Endothelial cell of umbilical vein (primary cell): ENCODE data around the gene LRRK1.

Source experiments
- EZH2 ChIP-seq: IDR thresholded peaks from 2 replicates; pipeline ENCODE4 v1.6.1; 2012; ENCODE audit warnings: borderline replicate concordance, low read depth, mild to moderate bottlenecking, moderate library complexity, low read length, inconsistent platforms; ENCODE audit not compliant: severe bottlenecking
- JUN ChIP-seq: IDR thresholded peaks from 2 replicates; pipeline ENCODE4 v1.6.1; 2011; ENCODE audit warnings: borderline replicate concordance, low read depth; ENCODE audit not compliant: insufficient read length, insufficient read depth
- POLR2A ChIP-seq: IDR thresholded peaks from 2 replicates; pipeline ENCODE4 v1.6.1; 2012; ENCODE audit warnings: low read depth, mild to moderate bottlenecking, control low read depth, low read length
- POLR2AphosphoS5 ChIP-seq: IDR thresholded peaks from 2 replicates; pipeline ENCODE4 v1.6.1; 2012; ENCODE audit warnings: low read depth, mild to moderate bottlenecking, control low read depth, low read length, moderate library complexity; ENCODE audit not compliant: insufficient read depth
- TF ChIP-seq, protein P1 (sequence below), 2 donors: IDR thresholded peaks; 1 replicate in 1 of 2; 2 replicates in 1 of 2; pipeline ENCODE4 v1.5.1; 2011; ENCODE audit warnings: low read length in 2 of 2, mild to moderate bottlenecking in 2 of 2, moderate library complexity in 2 of 2, control low read depth in 1 of 2, inconsistent platforms in 1 of 2, low read depth in 1 of 2; ENCODE audit not compliant: insufficient read depth in 1 of 2; ENCODE audit errors: extremely low read depth in 1 of 2

DNA sequence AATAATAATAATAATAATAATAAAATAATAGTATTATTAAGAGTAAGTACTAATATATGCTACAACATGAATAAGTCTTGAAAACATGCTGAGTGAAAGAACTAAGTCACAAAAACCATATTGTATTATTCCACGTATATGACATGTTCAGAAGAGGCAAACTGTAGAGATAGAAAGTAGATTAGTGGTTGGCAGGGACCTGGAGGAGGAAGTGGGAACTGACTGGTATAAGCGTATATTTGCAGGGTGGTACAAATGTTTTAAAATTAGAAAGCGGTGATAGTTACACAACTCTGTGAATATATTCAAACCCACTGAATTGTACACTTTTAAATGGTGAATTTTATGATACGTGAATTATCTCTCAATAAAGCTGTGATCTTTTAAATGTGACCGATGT, 32.8 kb downstream of the LRRK1 start:
- TF ChIP-seq POLR2AphosphoS5 (no peak), POLR2A (no peak), EZH2 (no peak), JUN (no peak)
- TF ChIP-seq, protein P1, sequence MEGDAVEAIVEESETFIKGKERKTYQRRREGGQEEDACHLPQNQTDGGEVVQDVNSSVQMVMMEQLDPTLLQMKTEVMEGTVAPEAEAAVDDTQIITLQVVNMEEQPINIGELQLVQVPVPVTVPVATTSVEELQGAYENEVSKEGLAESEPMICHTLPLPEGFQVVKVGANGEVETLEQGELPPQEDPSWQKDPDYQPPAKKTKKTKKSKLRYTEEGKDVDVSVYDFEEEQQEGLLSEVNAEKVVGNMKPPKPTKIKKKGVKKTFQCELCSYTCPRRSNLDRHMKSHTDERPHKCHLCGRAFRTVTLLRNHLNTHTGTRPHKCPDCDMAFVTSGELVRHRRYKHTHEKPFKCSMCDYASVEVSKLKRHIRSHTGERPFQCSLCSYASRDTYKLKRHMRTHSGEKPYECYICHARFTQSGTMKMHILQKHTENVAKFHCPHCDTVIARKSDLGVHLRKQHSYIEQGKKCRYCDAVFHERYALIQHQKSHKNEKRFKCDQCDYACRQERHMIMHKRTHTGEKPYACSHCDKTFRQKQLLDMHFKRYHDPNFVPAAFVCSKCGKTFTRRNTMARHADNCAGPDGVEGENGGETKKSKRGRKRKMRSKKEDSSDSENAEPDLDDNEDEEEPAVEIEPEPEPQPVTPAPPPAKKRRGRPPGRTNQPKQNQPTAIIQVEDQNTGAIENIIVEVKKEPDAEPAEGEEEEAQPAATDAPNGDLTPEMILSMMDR (IDR thresholded peaks at IDR 0.05; ENCODE audit: extremely low read depth in 1 of 2, insufficient read depth in 1 of 2, low read depth in 1 of 2, low read length in 2 of 2), result no peak
